C4-2B (cell line): Measurements from ENCODE around the gene SPTA1.

ENCODE experiments used
- CTCF ChIP-seq: fragments of 450-650 bp; conservative IDR thresholded peaks from 2 replicates; pipeline ENCODE4 v1.5.1; 2017; ENCODE audit warnings: mild to moderate bottlenecking
- ZFX ChIP-seq: fragments of 450-650 bp; IDR thresholded peaks from 2 replicates; pipeline ENCODE4 v1.6.1; 2017

GRCh38 chr1:158700552-158700951, 14.0 kb upstream of the SPTA1 start, which contains the start of gene OR6K2:
- TF ChIP-seq CTCF (no peak), ZFX (no peak)
